Measurements from ENCODE around the gene IGSF21.

The IGSF21 gene

GRCh38 chr1:18316764-18317163 is 209.2 kb downstream of the IGSF21 start:
- no peak overlapping the region for H3K4me2 ChIP-seq (ENCODE audit: low read depth, low read length)
- H3K27me3 ChIP-seq (replicated peaks; ENCODE audit: insufficient read depth, low read length), result peaks cover 77% of the 10 kb centered on the region
- no peaks in the 10 kb centered on the region for H3K4me1 ChIP-seq (ENCODE audit: low read length)
- H3F3A ChIP-seq (ENCODE audit: insufficient read depth, low read length), result no peaks in the 10 kb centered on the region
- no peak for TF ChIP-seq EZH2 (optimal IDR thresholded peaks at IDR 0.05; ENCODE audit: low read depth, low read length)
- TF ChIP-seq CTCF (IDR thresholded peaks at IDR 0.05; ENCODE audit: low read length), result no peak
- no peak for TF ChIP-seq EZH2phosphoT487 (IDR thresholded peaks at IDR 0.05; ENCODE audit: low read length)
- no peak overlapping the region for H3K9ac ChIP-seq (ENCODE audit: low read length)
- no peaks in the 10 kb centered on the region for H3K9me2 ChIP-seq (replicated peaks; ENCODE audit: insufficient read depth, low read length)
- no peak for DNase-seq
- H4K20me1 ChIP-seq (ENCODE audit: insufficient read depth, low read length), result no peaks in the 10 kb centered on the region
- H3K27ac ChIP-seq (ENCODE audit: low read length), result no peak overlapping the region
- no peaks in the 10 kb centered on the region for H3K79me2 ChIP-seq (ENCODE audit: low read length)
- H3K9me3 ChIP-seq (replicated peaks; ENCODE audit: insufficient read depth, low read length), result no peaks in the 10 kb centered on the region
- H2AFZ ChIP-seq (ENCODE audit: low read length), result no peak overlapping the region
- H3K4me3 ChIP-seq (ENCODE audit: low read length), result no peak overlapping the region
- no peaks in the 10 kb centered on the region for H3K36me3 ChIP-seq (replicated peaks; ENCODE audit: insufficient read depth, low read length)

- no peaks in the 10 kb centered on the region for H3K4me1 ChIP-seq (ENCODE audit: low read length)
- H4K20me1 ChIP-seq (ENCODE audit: insufficient read depth, low read length), result no peaks in the 10 kb centered on the region
- H3F3A ChIP-seq (ENCODE audit: insufficient read depth, low read length), result no peaks in the 10 kb centered on the region
- no peak for TF ChIP-seq EZH2 (optimal IDR thresholded peaks at IDR 0.05; ENCODE audit: low read depth, low read length)
- TF ChIP-seq EZH2phosphoT487 (IDR thresholded peaks at IDR 0.05; ENCODE audit: low read length), result no peak
- TF ChIP-seq CTCF (IDR thresholded peaks at IDR 0.05; ENCODE audit: low read length), result no peak
- no peak overlapping the region for H3K27ac ChIP-seq (ENCODE audit: low read length)
- no peak overlapping the region for H3K4me2 ChIP-seq (ENCODE audit: low read depth, low read length)
- H3K9me3 ChIP-seq (replicated peaks; ENCODE audit: insufficient read depth, low read length), result no peaks in the 10 kb centered on the region
- no peaks in the 10 kb centered on the region for H3K36me3 ChIP-seq (replicated peaks; ENCODE audit: insufficient read depth, low read length)
- peaks cover 77% of the 10 kb centered on the region for H3K27me3 ChIP-seq (replicated peaks; ENCODE audit: insufficient read depth, low read length)
- DNase-seq, result no peak
- no peak overlapping the region for H2AFZ ChIP-seq (ENCODE audit: low read length)
- no peaks in the 10 kb centered on the region for H3K79me2 ChIP-seq (ENCODE audit: low read length)
- H3K9me2 ChIP-seq (replicated peaks; ENCODE audit: insufficient read depth, low read length), result no peaks in the 10 kb centered on the region
- no peak overlapping the region for H3K9ac ChIP-seq (ENCODE audit: low read length)
- H3K4me3 ChIP-seq (ENCODE audit: low read length), result no peak overlapping the region
Observed at GRCh38 chr1:18319099-18319498, 211.5 kb downstream of the IGSF21 start.

- Histone ChIP-seq H3K4me2 (ENCODE audit: low read depth, low read length) (no peak overlapping the region), H3K4me1 (ENCODE audit: low read length) (no peaks in the 10 kb centered on the region), H3K27me3 (replicated peaks; ENCODE audit: insufficient read depth, low read length) (peaks cover 77% of the 10 kb centered on the region), H4K20me1 (ENCODE audit: insufficient read depth, low read length) (no peaks in the 10 kb centered on the region), H3K9ac (ENCODE audit: low read length) (no peak overlapping the region), H3K9me2 (replicated peaks; ENCODE audit: insufficient read depth, low read length) (no peaks in the 10 kb centered on the region), H3K27ac (ENCODE audit: low read length) (no peak overlapping the region), H3F3A (ENCODE audit: insufficient read depth, low read length) (no peaks in the 10 kb centered on the region), H3K4me3 (ENCODE audit: low read length) (no peak overlapping the region), H3K79me2 (ENCODE audit: low read length) (no peaks in the 10 kb centered on the region), H3K36me3 (replicated peaks; ENCODE audit: insufficient read depth, low read length) (no peaks in the 10 kb centered on the region), H3K9me3 (replicated peaks; ENCODE audit: insufficient read depth, low read length) (no peaks in the 10 kb centered on the region), H2AFZ (ENCODE audit: low read length) (no peak overlapping the region)
- no peak for DNase-seq
- TF ChIP-seq CTCF (IDR thresholded peaks at IDR 0.05; ENCODE audit: low read length) (no peak), EZH2 (optimal IDR thresholded peaks at IDR 0.05; ENCODE audit: low read depth, low read length) (no peak), EZH2phosphoT487 (IDR thresholded peaks at IDR 0.05; ENCODE audit: low read length) (no peak)
Observed at GRCh38 chr1:18320051-18320450, 212.5 kb downstream of the IGSF21 start.
